ENCODE results near the gene DNAH10.

The DNAH10 gene

DNA sequence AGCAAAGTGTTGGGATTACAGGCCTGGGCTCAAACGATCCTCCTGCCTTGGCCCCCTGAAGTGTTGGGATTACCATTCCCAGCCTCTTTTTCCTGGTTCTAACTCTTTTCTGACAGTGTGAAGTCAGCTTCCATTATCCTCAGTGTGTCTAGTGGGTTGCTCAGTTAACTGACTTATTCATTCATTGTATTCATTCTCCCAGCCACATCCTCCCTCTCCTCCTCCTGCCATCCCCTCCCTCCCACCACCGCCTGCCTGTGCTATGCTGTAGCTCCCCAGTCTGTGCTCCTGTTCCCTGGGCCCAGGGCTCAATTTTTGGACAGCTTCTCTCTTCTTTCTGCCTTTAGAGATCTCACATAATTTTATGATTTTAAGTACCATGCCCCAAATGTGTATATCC lies 30.5 kb upstream of the DNAH10 start:
- no peak overlapping the region for H3K4me3 ChIP-seq (ENCODE audit: low read depth, low read length)
- no peaks in the 10 kb centered on the region for H3K4me1 ChIP-seq (ENCODE audit: control insufficient read depth, insufficient read depth, low read length)
- TF ChIP-seq ZNF488 (tag by site-specific recombination; IDR thresholded peaks at IDR 0.05): no peak
- CTCF ChIA-PET: no interaction called here
- POLR2A ChIA-PET: no interaction called here
- no peak overlapping the region for H3K27ac ChIP-seq (ENCODE audit: extremely low read depth, low read depth, low read length)
- H3K9me3 ChIP-seq (ENCODE audit: control insufficient read depth, insufficient read depth, low read depth, low read length): no peaks in the 10 kb centered on the region
- H3K36me3 ChIP-seq (ENCODE audit: control insufficient read depth in 2 of 2, insufficient read depth in 1 of 2, low read length in 2 of 2): peaks cover 40 to 91% of the 10 kb centered on the region in 2 experiments

DNA sequence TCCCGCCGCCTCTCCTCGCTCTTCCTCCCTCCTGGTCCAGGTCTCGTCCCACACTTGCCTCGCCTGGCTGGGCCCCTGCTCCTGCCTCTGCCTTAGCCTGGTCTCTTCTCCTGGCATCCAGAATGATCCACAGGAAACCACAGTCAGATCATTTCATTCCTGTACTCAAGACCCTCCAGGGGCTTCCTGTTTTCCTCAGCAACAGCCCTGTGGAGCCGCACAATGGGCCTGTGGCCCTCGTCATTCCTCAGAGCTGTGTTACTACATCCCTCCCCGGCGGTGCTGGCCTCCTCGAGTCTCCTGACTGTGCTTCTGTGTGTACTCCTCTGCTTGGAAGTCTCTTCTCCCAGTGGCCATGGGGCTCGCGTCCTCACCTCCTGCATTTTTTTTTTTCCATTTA lies 29.9 kb upstream of the DNAH10 start:
- CTCF ChIA-PET: no interaction called here
- Histone ChIP-seq H3K4me3 (ENCODE audit: low read depth, low read length) (no peak overlapping the region), H3K9me3 (ENCODE audit: control insufficient read depth, insufficient read depth, low read depth, low read length) (no peaks in the 10 kb centered on the region), H3K27ac (ENCODE audit: extremely low read depth, low read depth, low read length) (no peak overlapping the region), H3K4me1 (ENCODE audit: control insufficient read depth, insufficient read depth, low read length) (no peaks in the 10 kb centered on the region), H3K36me3 (ENCODE audit: control insufficient read depth in 2 of 2, insufficient read depth in 1 of 2, low read length in 2 of 2) (peaks cover 40 to 92% of the 10 kb centered on the region in 2 experiments)
- POLR2A ChIA-PET: no interaction called here
- no peak for TF ChIP-seq ZNF24 (tag by site-specific recombination; IDR thresholded peaks at IDR 0.05)
- TF ChIP-seq SALL2 (tag by site-specific recombination; IDR thresholded peaks at IDR 0.05; ENCODE audit: borderline replicate concordance): no peak
- no peak for TF ChIP-seq ZFP69B (tag by site-specific recombination; IDR thresholded peaks at IDR 0.05)

DNA sequence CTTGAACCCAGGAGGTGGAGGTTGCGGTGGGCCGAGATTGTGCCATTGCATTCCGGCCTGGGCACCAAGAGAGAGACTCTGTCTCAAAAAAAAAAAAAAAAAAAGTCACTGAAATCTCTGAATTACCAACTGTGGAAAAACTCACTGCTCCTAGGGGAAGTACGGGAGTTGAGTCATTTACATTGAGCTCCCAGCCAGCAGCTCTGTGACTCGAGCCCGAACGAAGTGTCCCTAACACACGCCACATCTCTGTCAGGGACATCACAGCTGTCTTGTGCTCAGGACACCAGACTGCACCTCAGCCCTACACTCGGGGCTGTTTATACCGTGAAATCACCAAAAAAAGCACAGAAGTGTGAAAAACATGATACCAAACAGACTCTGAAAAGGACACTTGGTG lies 28.9 kb upstream of the DNAH10 start:
- H3K4me3 ChIP-seq (ENCODE audit: low read depth, low read length): no peak overlapping the region
- H3K9me3 ChIP-seq (ENCODE audit: control insufficient read depth, insufficient read depth, low read depth, low read length): no peaks in the 10 kb centered on the region
- H3K4me1 ChIP-seq (ENCODE audit: control insufficient read depth, insufficient read depth, low read length): no peaks in the 10 kb centered on the region
- H3K36me3 ChIP-seq (ENCODE audit: control insufficient read depth in 2 of 2, insufficient read depth in 1 of 2, low read length in 2 of 2): peaks cover 40 to 90% of the 10 kb centered on the region in 2 experiments
- TF ChIP-seq ZNF792 (tag by site-specific recombination; IDR thresholded peaks at IDR 0.05): no peak
- TF ChIP-seq ZBTB17 (tag by site-specific recombination; IDR thresholded peaks at IDR 0.05): no peak
- no peak for TF ChIP-seq REPIN1 (tag by site-specific recombination; IDR thresholded peaks at IDR 0.05; ENCODE audit: low read depth)
- no peak for TF ChIP-seq ZNF776 (tag by site-specific recombination; IDR thresholded peaks at IDR 0.05; ENCODE audit: borderline replicate concordance)
- no peak for TF ChIP-seq ZNF169 (tag by site-specific recombination; IDR thresholded peaks at IDR 0.05)
- TF ChIP-seq ZBTB48 (tag by site-specific recombination; IDR thresholded peaks at IDR 0.05): no peak
- TF ChIP-seq ZNF677 (tag by site-specific recombination; IDR thresholded peaks at IDR 0.05): no peak
- no peak for TF ChIP-seq ZNF521 (tag by site-specific recombination; IDR thresholded peaks at IDR 0.05)
- TF ChIP-seq OSR2 (tag by site-specific recombination; IDR thresholded peaks at IDR 0.05): no peak
- no peak for TF ChIP-seq ZNF366 (tag by site-specific recombination; conservative IDR thresholded peaks at IDR 0.05)
- TF ChIP-seq ZNF624 (tag by site-specific recombination; IDR thresholded peaks at IDR 0.05): no peak
- no peak for TF ChIP-seq ZNF747 (tag by site-specific recombination; IDR thresholded peaks at IDR 0.05)
- TF ChIP-seq ZNF555 (tag by site-specific recombination; conservative IDR thresholded peaks at IDR 0.05): no peak
- no peak for TF ChIP-seq ZNF391 (tag by site-specific recombination; IDR thresholded peaks at IDR 0.05; ENCODE audit: borderline replicate concordance, low read depth)
- ChIA-PET CTCF (no interaction called here), POLR2A (interaction anchor here (0.7 kb wide), 1 partner anchor 30 kb away, joined by 3 read pairs; no protein-coding TSS in a partner anchor)
- no peak overlapping the region for H3K27ac ChIP-seq (ENCODE audit: extremely low read depth, low read depth, low read length)

- Histone ChIP-seq H3K9me3 (ENCODE audit: control insufficient read depth, insufficient read depth, low read depth, low read length) (no peaks in the 10 kb centered on the region), H3K4me1 (ENCODE audit: control insufficient read depth, insufficient read depth, low read length) (no peaks in the 10 kb centered on the region), H3K4me3 (ENCODE audit: low read depth, low read length) (no peak overlapping the region), H3K27ac (ENCODE audit: extremely low read depth, low read depth, low read length) (no peak overlapping the region), H3K36me3 (ENCODE audit: control insufficient read depth in 2 of 2, insufficient read depth in 1 of 2, low read length in 2 of 2) (peaks cover 47 to 90% of the 10 kb centered on the region in 2 experiments)
- CTCF ChIA-PET: no interaction called here
- POLR2A ChIA-PET: interaction anchor here (1.6 kb wide), 1 partner anchor 22 kb away, joined by 4 read pairs; the partner anchor contains the start of gene ATP6V0A2
- TF ChIP-seq SALL2 (tag by site-specific recombination; IDR thresholded peaks at IDR 0.05; ENCODE audit: borderline replicate concordance): no peak
- TF ChIP-seq, protein P1, sequence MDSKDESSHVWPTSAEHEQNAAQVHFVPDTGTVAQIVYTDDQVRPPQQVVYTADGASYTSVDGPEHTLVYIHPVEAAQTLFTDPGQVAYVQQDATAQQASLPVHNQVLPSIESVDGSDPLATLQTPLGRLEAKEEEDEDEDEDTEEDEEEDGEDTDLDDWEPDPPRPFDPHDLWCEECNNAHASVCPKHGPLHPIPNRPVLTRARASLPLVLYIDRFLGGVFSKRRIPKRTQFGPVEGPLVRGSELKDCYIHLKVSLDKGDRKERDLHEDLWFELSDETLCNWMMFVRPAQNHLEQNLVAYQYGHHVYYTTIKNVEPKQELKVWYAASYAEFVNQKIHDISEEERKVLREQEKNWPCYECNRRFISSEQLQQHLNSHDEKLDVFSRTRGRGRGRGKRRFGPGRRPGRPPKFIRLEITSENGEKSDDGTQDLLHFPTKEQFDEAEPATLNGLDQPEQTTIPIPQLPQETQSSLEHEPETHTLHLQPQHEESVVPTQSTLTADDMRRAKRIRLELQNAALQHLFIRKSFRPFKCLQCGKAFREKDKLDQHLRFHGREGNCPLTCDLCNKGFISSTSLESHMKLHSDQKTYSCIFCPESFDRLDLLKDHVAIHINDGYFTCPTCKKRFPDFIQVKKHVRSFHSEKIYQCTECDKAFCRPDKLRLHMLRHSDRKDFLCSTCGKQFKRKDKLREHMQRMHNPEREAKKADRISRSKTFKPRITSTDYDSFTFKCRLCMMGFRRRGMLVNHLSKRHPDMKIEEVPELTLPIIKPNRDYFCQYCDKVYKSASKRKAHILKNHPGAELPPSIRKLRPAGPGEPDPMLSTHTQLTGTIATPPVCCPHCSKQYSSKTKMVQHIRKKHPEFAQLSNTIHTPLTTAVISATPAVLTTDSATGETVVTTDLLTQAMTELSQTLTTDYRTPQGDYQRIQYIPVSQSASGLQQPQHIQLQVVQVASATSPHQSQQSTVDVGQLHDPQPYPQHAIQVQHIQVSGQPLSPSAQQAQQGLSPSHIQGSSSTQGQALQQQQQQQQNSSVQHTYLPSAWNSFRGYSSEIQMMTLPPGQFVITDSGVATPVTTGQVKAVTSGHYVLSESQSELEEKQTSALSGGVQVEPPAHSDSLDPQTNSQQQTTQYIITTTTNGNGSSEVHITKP (tag by site-specific recombination; IDR thresholded peaks at IDR 0.05): no peak
- TF ChIP-seq ZNF558 (tag by site-specific recombination; IDR thresholded peaks at IDR 0.05): no peak
Observed at GRCh38 chr12:123734268-123734667, 27.8 kb upstream of the DNAH10 start.
